ENCODE data around the gene LACTB. TPM values are rescaled to one million over a fixed set of nuclear protein-coding genes. Genes with fewer than 3 reads are reported as not detected.

LACTB gene
- total and polyA plus RNA-seq, 2 of the 13 experiments (the other 11 are each of a cell fraction or from before 2014, with no cell fraction given), result 14.8 to 23.0 TPM

GRCh38 chr15:63187589-63188226 is 66.0 kb downstream of the LACTB start (continued):
- TF ChIP-seq THAP11 (CRISPR knock-in tag; IDR thresholded peaks at IDR 0.05) (0 out of 2 replicates have a peak, but pooled peaks have one; percentile 14), RARA (CRISPR knock-in tag; IDR thresholded peaks at IDR 0.05) (peak; percentile 38; the same call in 1 of the 2 replicates), SAP130 (CRISPR knock-in tag; IDR thresholded peaks at IDR 0.05; ENCODE audit: low read depth) (no peak), ZNF280B (CRISPR knock-in tag; IDR thresholded peaks at IDR 0.05; ENCODE audit: borderline replicate concordance) (no peak), ZMAT5 (CRISPR knock-in tag; IDR thresholded peaks at IDR 0.05; ENCODE audit: borderline replicate concordance, low read depth) (no peak), THAP9 (CRISPR knock-in tag; IDR thresholded peaks at IDR 0.05; ENCODE audit: borderline replicate concordance) (no peak), MED8 (CRISPR knock-in tag; IDR thresholded peaks at IDR 0.05; ENCODE audit: insufficient replicate concordance) (no peak), ZNF44 (CRISPR knock-in tag; IDR thresholded peaks at IDR 0.05) (no peak), RXRA (CRISPR knock-in tag; IDR thresholded peaks at IDR 0.05) (0 out of 2 replicates have a peak, but pooled peaks have one; percentile 24), PAXIP1 (CRISPR knock-in tag; conservative IDR thresholded peaks at IDR 0.05) (0 out of 2 replicates have a peak, but pooled peaks have one; percentile 26), ZIK1 (CRISPR knock-in tag; IDR thresholded peaks at IDR 0.05; ENCODE audit: borderline replicate concordance, low read depth) (no peak), SKI (IDR thresholded peaks at IDR 0.05; ENCODE audit: partially characterized antibody) (peak; percentile 73), BCL6 (CRISPR knock-in tag; IDR thresholded peaks at IDR 0.05) (peak; percentile 94), HHEX (CRISPR knock-in tag; IDR thresholded peaks at IDR 0.05) (no peak), DZIP1 (CRISPR knock-in tag; IDR thresholded peaks at IDR 0.05) (no peak), ZC3H13 (CRISPR knock-in tag; IDR thresholded peaks at IDR 0.05) (no peak), POLR2AphosphoS5 (IDR thresholded peaks at IDR 0.05; ENCODE audit: low read depth, low read length) (no peak), TEAD3 (CRISPR knock-in tag; optimal IDR thresholded peaks at IDR 0.05; ENCODE audit: borderline replicate concordance) (peak; percentile 29), SALL1 (CRISPR knock-in tag; IDR thresholded peaks at IDR 0.05) (peak; percentile 31; the same call in 1 of the 2 replicates)

All from HepG2 (cell line).